HG02870 (cell line): ENCODE measurements around the gene RPS3.
"Not testable (repeated sequence)": the region's sequence is repeated elsewhere in the genome, so short reads cannot be mapped to it uniquely, and the experiment has no call there.

Experiments used
- ATAC-seq: cut with Tn5 transposase; IDR thresholded peaks from one replicate; pipeline ENCODE4 v1.9.1; 2021; ENCODE audit warnings: mild to moderate bottlenecking, moderate library complexity; ENCODE audit not compliant: unreplicated experiment

RPS3 gene

GRCh38 chr11:75413146-75413545 lies 13.8 kb downstream of the RPS3 start:
- ATAC-seq, result not testable (repeated sequence)

- no peak for ATAC-seq
Observed at GRCh38 chr11:75413864-75414263, 14.5 kb downstream of the RPS3 start.

GRCh38 chr11:75420224-75421034 lies 21.1 kb downstream of the RPS3 start:
- no peak for ATAC-seq

- no peak for ATAC-seq
Observed at GRCh38 chr11:75421035-75421602, 21.8 kb downstream of the RPS3 start.

GRCh38 chr11:75421902-75422247 lies 22.6 kb downstream of the RPS3 start:
- no peak for ATAC-seq

GRCh38 chr11:75422248-75423231 lies 23.2 kb downstream of the RPS3 start:
- no peak for ATAC-seq

- ATAC-seq, result no peak
Observed at GRCh38 chr11:75423721-75424120, 24.4 kb downstream of the RPS3 start.

GRCh38 chr11:75424396-75424795 lies 25.1 kb downstream of the RPS3 start:
- ATAC-seq, result no peak

- no peak for ATAC-seq
Observed at GRCh38 chr11:75425422-75425821, 26.1 kb downstream of the RPS3 start.

- ATAC-seq, result no peak
Observed at GRCh38 chr11:75426720-75427086, 27.4 kb downstream of the RPS3 start.

GRCh38 chr11:75427181-75427580 lies 27.9 kb downstream of the RPS3 start:
- ATAC-seq, result no peak

- peak; percentile 73 for ATAC-seq
Observed at GRCh38 chr11:75428281-75428724, 29.0 kb downstream of the RPS3 start.

- no peak for ATAC-seq
Observed at GRCh38 chr11:75428989-75429640, 29.8 kb downstream of the RPS3 start.

- ATAC-seq, result no peak
Observed at GRCh38 chr11:75429641-75429901, 30.3 kb downstream of the RPS3 start.

GRCh38 chr11:75429902-75430713 lies 30.8 kb downstream of the RPS3 start:
- ATAC-seq, result peak; percentile 39

- ATAC-seq, result no peak
Observed at GRCh38 chr11:75430714-75431532, 31.6 kb downstream of the RPS3 start.

- ATAC-seq, result no peak
Observed at GRCh38 chr11:75431533-75432525, 32.5 kb downstream of the RPS3 start.

GRCh38 chr11:75432911-75433321 lies 33.6 kb downstream of the RPS3 start, which contains the start of gene KLHL35:
Gene KLHL35, minus strand, starts transcription at chr11:75433203. Its CDS starts 2,574 bp downstream, at chr11:75430629.
- no peak for ATAC-seq
